GM21723 (cell line): ENCODE results near the gene SLC16A9.

ENCODE experiments used
- ATAC-seq: cut with Tn5 transposase; IDR thresholded peaks from one replicate; pipeline ENCODE4 v1.9.1; 2021; ENCODE audit warnings: mild to moderate bottlenecking, moderate library complexity; ENCODE audit not compliant: unreplicated experiment

SLC16A9 gene

GRCh38 chr10:59631237-59631636 lies 78.4 kb downstream of the SLC16A9 start:
- ATAC-seq: peak; percentile 58

- no peak for ATAC-seq
Measured at GRCh38 chr10:59628965-59629364, 80.7 kb downstream of the SLC16A9 start.

- ATAC-seq: no peak
Measured at GRCh38 chr10:59628456-59628855, 81.2 kb downstream of the SLC16A9 start.

- ATAC-seq: no peak
Measured at GRCh38 chr10:59627366-59628018, 82.2 kb downstream of the SLC16A9 start.

GRCh38 chr10:59626523-59626869 lies 83.2 kb downstream of the SLC16A9 start:
- no peak for ATAC-seq

GRCh38 chr10:59625721-59626522 lies 83.7 kb downstream of the SLC16A9 start:
- peak; percentile 95 for ATAC-seq

GRCh38 chr10:59624951-59625350 lies 84.7 kb downstream of the SLC16A9 start:
- no peak for ATAC-seq

GRCh38 chr10:59624136-59624535 lies 85.5 kb downstream of the SLC16A9 start:
- ATAC-seq: no peak

- no peak for ATAC-seq
Measured at GRCh38 chr10:59623133-59624121, 86.2 kb downstream of the SLC16A9 start.

- ATAC-seq: no peak
Measured at GRCh38 chr10:59622320-59623132, 87.1 kb downstream of the SLC16A9 start.

- no peak for ATAC-seq
Measured at GRCh38 chr10:59621771-59622170, 87.9 kb downstream of the SLC16A9 start.

GRCh38 chr10:59618666-59619065 lies 91.0 kb downstream of the SLC16A9 start:
- no peak for ATAC-seq

GRCh38 chr10:59617996-59618395 lies 91.7 kb downstream of the SLC16A9 start:
- no peak for ATAC-seq

GRCh38 chr10:59611048-59611447 lies 98.6 kb downstream of the SLC16A9 start:
- no peak for ATAC-seq

GRCh38 chr10:59607970-59608369 lies 101.7 kb downstream of the SLC16A9 start:
- ATAC-seq: no peak

GRCh38 chr10:59606551-59606961 lies 103.1 kb downstream of the SLC16A9 start:
- no peak for ATAC-seq

GRCh38 chr10:59601985-59602384 lies 107.7 kb downstream of the SLC16A9 start:
- ATAC-seq: no peak
